Activated naive CD4-positive, alpha-beta T cell treated with anti-CD3 and anti-CD28 coated beads, Interleukin-2, amount 50 U/mL, for 24 hours (primary cell): ENCODE results near the gene CYBRD1.
"Not testable (repeated sequence)": the region's sequence is repeated elsewhere in the genome, so short reads cannot be mapped to it uniquely, and the experiment has no call there.

ENCODE experiments used
- H3K27ac Mint-ChIP-seq: one replicate; pipeline ENCODE4 v1.8.0; 2021; ENCODE audit warnings: mild to moderate bottlenecking, mixed read lengths
- H3K27me3 Mint-ChIP-seq: one replicate; pipeline ENCODE4 v1.8.0; 2021; ENCODE audit warnings: mixed read lengths
- H3K36me3 Mint-ChIP-seq: one replicate; pipeline ENCODE4 v1.8.0; 2021; ENCODE audit warnings: mixed read lengths
- H3K4me1 Mint-ChIP-seq: one replicate; pipeline ENCODE4 v1.8.0; 2021; ENCODE audit warnings: mixed read lengths
- H3K4me3 Mint-ChIP-seq: one replicate; pipeline ENCODE4 v1.8.0; 2021; ENCODE audit warnings: mild to moderate bottlenecking, mixed read lengths
- H3K9me3 Mint-ChIP-seq: one replicate; pipeline ENCODE4 v1.8.0; 2021; ENCODE audit warnings: mixed read lengths

The CYBRD1 gene

DNA sequence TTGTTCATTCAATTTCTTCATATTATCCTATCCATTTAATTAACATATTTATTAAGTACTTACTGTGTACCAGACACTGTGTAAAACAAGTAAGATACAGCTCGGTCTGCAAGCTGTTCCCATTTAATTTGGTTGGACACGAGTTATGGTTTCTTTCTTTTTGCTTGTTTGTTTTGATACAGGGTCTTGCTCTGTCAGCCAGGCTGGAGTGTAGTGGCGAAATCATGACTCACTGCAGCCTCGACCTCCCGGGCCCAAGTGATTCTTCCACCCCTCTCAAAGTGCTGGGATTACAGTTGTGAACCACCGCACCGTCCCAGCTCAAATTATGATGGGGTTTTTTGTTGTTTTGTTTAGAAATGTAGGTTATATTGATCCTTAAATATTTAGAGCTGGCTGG is 9.0 kb downstream of the CYBRD1 start:
- Mint-ChIP-seq H3K36me3 (no peaks in the 10 kb centered on the region), H3K9me3 (no peaks in the 10 kb centered on the region), H3K27me3 (peaks cover 15% of the 10 kb centered on the region), H3K4me3 (no peak overlapping the region), H3K27ac (no peak overlapping the region), H3K4me1 (no peaks in the 10 kb centered on the region)

DNA sequence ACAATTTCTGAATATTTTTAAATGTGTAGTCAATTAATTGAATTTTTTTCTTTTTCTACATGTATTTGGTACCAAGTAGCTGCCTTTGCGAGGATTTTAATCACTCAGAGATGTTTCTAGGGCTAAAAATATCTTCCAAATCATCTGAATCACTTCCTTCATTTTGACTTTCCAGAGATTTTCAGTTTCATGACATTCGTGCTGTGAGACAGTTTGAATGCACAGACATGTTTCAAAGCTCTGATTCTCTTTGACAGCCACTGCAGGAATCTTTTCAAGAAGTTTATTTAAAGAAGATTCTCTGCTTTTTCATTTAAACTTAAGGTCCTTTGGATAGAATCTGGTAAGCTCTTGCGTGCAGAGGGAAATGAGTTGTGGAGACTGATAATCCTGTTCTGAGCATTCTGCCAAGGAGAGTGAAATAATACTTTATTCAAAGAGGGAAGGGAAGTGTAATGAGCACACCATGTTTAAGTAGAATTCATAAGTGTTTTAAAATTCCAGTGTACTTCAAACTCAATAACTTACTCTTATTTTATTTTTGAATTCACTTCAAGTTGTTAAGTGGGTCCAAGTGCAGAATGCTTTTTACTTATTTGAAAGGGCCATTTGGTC is 9.7 kb downstream of the CYBRD1 start:
- H3K27me3 Mint-ChIP-seq = peaks cover 17% of the 10 kb centered on the region
- H3K9me3 Mint-ChIP-seq = no peaks in the 10 kb centered on the region
- no peaks in the 10 kb centered on the region for H3K4me1 Mint-ChIP-seq
- H3K27ac Mint-ChIP-seq = no peak overlapping the region
- no peak overlapping the region for H3K4me3 Mint-ChIP-seq
- H3K36me3 Mint-ChIP-seq = no peaks in the 10 kb centered on the region

DNA sequence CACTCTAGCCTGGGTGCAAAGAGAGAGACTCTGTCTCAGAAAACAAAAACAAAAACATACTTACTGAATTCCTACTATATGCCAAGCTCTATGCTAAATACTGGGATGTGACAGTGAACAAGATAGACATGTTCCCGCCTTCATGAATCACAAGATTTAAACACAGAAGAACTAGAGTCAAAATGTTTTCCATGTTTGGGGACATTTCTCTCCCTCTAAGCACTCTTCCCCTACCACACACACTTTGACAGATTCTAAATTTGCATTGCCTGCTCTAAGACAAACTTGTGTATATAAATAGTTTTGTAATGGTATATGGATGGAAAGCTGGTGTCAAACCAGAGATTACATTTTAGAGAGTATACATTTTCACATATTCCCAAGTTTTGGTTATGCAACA is 11.1 kb downstream of the CYBRD1 start:
- Mint-ChIP-seq H3K9me3 (no peaks in the 10 kb centered on the region), H3K4me3 (no peak overlapping the region), H3K27me3 (peaks cover 15% of the 10 kb centered on the region), H3K27ac (no peak overlapping the region), H3K36me3 (no peaks in the 10 kb centered on the region), H3K4me1 (no peaks in the 10 kb centered on the region)

DNA sequence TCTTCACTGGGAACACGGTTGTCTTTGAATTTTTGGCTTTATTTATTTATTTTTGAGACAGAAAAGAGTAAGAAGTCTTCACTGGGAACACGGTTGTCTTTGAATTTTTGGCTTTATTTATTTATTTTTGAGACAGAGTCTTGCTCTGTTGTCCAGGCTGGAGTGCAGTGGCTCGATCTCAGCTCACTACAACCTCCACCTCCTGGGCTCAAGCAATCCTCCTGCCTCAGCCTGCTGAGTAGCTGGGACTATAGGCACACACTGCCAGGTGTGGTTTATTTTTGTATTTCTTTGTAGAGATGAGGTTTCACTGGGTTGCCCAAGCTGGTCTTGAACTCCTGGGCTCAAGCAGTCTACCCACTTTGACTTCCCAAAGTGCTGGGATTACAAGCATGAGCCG is 13.3 kb downstream of the CYBRD1 start:
- not testable (repeated sequence) for H3K4me3 Mint-ChIP-seq, H3K4me1 Mint-ChIP-seq, H3K36me3 Mint-ChIP-seq, H3K27ac Mint-ChIP-seq, H3K9me3 Mint-ChIP-seq
- peaks cover 14% of the 10 kb centered on the region for H3K27me3 Mint-ChIP-seq

DNA sequence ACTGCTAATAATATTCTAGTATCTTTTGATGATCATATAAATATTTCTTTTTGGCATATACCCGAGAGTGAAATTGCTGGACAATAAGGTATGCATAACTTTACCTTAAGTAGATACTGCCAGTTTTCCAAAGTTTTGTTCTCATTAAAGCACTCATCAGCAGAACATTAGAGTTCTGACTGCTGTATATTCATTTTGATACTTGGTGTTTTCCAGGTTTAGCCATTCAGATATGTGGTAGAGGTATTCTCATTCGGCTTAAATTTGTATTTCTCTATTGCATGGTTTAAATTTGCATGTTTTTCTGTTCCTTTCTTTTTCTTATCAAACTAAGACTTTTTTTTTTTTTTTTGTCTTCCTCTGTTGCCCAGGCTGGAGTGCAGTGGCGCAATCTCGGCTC is 18.2 kb downstream of the CYBRD1 start:
- H3K27me3 Mint-ChIP-seq = peaks cover 14% of the 10 kb centered on the region
- H3K36me3 Mint-ChIP-seq = no peaks in the 10 kb centered on the region
- no peaks in the 10 kb centered on the region for H3K4me1 Mint-ChIP-seq
- no peak overlapping the region for H3K4me3 Mint-ChIP-seq
- H3K27ac Mint-ChIP-seq = no peak overlapping the region
- H3K9me3 Mint-ChIP-seq = no peaks in the 10 kb centered on the region

DNA sequence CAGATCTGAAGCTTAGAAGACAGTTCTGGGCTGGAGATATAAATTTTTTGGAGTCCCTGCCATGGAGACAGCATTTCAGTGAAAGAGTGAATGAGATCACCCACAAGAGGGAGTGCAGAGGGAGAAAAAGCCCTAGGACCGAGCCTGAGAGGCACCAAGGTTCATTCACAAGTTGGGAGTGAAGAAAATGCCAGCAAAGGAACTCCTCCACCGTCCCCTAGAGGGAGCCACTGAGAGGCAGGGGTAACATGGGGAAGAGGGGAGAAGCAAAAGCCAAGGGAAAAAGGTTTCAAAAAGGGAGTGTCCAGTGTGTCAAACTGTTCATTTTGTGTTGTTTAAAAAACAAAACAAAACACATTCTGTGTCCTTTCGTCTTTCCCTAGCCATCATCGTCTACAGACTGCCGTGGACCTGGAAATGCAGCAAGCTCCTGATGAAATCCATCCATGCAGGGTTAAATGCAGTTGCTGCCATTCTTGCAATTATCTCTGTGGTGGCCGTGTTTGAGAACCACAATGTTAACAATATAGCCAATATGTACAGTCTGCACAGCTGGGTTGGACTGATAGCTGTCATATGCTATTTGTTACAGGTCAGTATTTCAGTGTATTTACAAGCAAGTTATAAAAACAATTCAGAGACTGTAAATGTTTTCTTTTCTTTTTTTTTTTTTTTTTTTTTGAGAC is 19.1 kb downstream of the CYBRD1 start:
- Mint-ChIP-seq H3K36me3 (no peaks in the 10 kb centered on the region), H3K27me3 (peaks cover 13% of the 10 kb centered on the region), H3K4me3 (no peak overlapping the region), H3K4me1 (no peaks in the 10 kb centered on the region), H3K27ac (no peak overlapping the region), H3K9me3 (no peaks in the 10 kb centered on the region)

GRCh38 chr2:171545086-171545485 is 22.8 kb downstream of the CYBRD1 start:
- no peak overlapping the region for H3K27ac Mint-ChIP-seq
- H3K36me3 Mint-ChIP-seq = no peaks in the 10 kb centered on the region
- H3K4me1 Mint-ChIP-seq = no peaks in the 10 kb centered on the region
- no peaks in the 10 kb centered on the region for H3K9me3 Mint-ChIP-seq
- no peak overlapping the region for H3K4me3 Mint-ChIP-seq
- H3K27me3 Mint-ChIP-seq = peaks cover 7% of the 10 kb centered on the region

DNA sequence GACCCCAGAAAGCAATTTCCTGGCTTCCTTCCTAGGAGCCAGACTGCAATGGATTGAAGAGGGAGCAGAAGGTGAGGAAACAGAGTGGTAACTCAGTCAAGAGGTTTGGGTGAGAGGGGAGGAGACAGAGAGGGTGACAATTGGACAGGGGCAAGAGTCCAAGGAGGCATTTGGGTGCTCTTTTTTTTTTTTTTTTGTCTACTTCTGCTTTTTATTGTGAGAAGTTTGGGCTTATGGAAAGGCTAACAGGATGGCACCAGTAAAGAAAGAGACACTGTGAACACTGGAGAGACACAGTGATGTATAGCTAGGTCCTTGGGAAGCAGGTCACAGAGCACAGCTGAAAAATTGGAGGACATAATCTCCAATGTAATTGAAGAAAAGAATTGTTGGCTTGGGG is 25.0 kb downstream of the CYBRD1 start:
- H3K27ac Mint-ChIP-seq = no peak overlapping the region
- no peaks in the 10 kb centered on the region for H3K36me3 Mint-ChIP-seq
- no peaks in the 10 kb centered on the region for H3K4me1 Mint-ChIP-seq
- no peak overlapping the region for H3K4me3 Mint-ChIP-seq
- peaks cover 4% of the 10 kb centered on the region for H3K27me3 Mint-ChIP-seq
- H3K9me3 Mint-ChIP-seq = no peaks in the 10 kb centered on the region

- Mint-ChIP-seq H3K4me1 (no peaks in the 10 kb centered on the region), H3K27ac (no peak overlapping the region), H3K36me3 (no peaks in the 10 kb centered on the region), H3K9me3 (no peaks in the 10 kb centered on the region), H3K27me3 (peaks cover 1% of the 10 kb centered on the region), H3K4me3 (no peak overlapping the region)
Measured at GRCh38 chr2:171547720-171548119, 25.4 kb downstream of the CYBRD1 start.

- Mint-ChIP-seq H3K36me3 (no peaks in the 10 kb centered on the region), H3K4me3 (no peak overlapping the region), H3K27me3 (no peaks in the 10 kb centered on the region), H3K9me3 (no peaks in the 10 kb centered on the region), H3K27ac (no peak overlapping the region), H3K4me1 (no peaks in the 10 kb centered on the region)
Measured at GRCh38 chr2:171550613-171551012, 28.3 kb downstream of the CYBRD1 start.

- Mint-ChIP-seq H3K9me3 (no peaks in the 10 kb centered on the region), H3K4me1 (no peaks in the 10 kb centered on the region), H3K27me3 (no peaks in the 10 kb centered on the region), H3K36me3 (no peaks in the 10 kb centered on the region), H3K27ac (no peak overlapping the region), H3K4me3 (no peak overlapping the region)
Measured at GRCh38 chr2:171551836-171552235, 29.6 kb downstream of the CYBRD1 start.

GRCh38 chr2:171553236-171553635 is 31.0 kb downstream of the CYBRD1 start:
- Mint-ChIP-seq H3K36me3 (no peaks in the 10 kb centered on the region), H3K9me3 (no peaks in the 10 kb centered on the region), H3K4me3 (no peak overlapping the region), H3K4me1 (peaks cover 5% of the 10 kb centered on the region), H3K27me3 (no peaks in the 10 kb centered on the region), H3K27ac (no peak overlapping the region)

- H3K27me3 Mint-ChIP-seq = peaks cover 3% of the 10 kb centered on the region
- H3K9me3 Mint-ChIP-seq = no peaks in the 10 kb centered on the region
- peaks cover 5% of the 10 kb centered on the region for H3K4me1 Mint-ChIP-seq
- no peaks in the 10 kb centered on the region for H3K36me3 Mint-ChIP-seq
- no peak overlapping the region for H3K27ac Mint-ChIP-seq
- H3K4me3 Mint-ChIP-seq = no peak overlapping the region
Measured at GRCh38 chr2:171553858-171554257, 31.6 kb downstream of the CYBRD1 start.

GRCh38 chr2:171554991-171555615 is 32.8 kb downstream of the CYBRD1 start:
- H3K4me3 Mint-ChIP-seq = no peak overlapping the region
- no peaks in the 10 kb centered on the region for H3K9me3 Mint-ChIP-seq
- H3K27me3 Mint-ChIP-seq = peaks cover 3% of the 10 kb centered on the region
- H3K36me3 Mint-ChIP-seq = no peaks in the 10 kb centered on the region
- H3K27ac Mint-ChIP-seq = no peak overlapping the region
- peaks cover 5% of the 10 kb centered on the region for H3K4me1 Mint-ChIP-seq

DNA sequence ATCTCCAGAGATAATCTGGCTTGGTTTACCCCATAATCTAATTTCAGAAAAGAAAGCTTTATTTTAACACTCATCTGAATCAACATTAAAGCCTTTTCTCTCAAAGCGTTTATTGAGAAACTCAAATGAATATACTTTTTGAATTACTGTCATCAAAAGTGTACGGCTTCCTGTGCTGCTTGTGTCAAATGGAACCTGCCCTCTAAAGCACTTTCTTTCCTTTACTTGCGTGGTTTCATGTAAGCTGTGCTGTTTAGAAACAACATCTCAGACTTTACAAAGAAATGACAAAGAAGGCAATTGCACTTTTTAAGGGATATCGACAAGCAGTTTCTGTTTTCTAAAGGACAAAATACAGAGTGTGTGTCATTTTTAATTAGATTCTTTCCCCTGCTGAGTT is 35.1 kb downstream of the CYBRD1 start:
- no peaks in the 10 kb centered on the region for H3K9me3 Mint-ChIP-seq
- H3K4me1 Mint-ChIP-seq = peaks cover 5% of the 10 kb centered on the region
- no peak overlapping the region for H3K4me3 Mint-ChIP-seq
- no peak overlapping the region for H3K27ac Mint-ChIP-seq
- peaks cover 3% of the 10 kb centered on the region for H3K27me3 Mint-ChIP-seq
- H3K36me3 Mint-ChIP-seq = no peaks in the 10 kb centered on the region

DNA sequence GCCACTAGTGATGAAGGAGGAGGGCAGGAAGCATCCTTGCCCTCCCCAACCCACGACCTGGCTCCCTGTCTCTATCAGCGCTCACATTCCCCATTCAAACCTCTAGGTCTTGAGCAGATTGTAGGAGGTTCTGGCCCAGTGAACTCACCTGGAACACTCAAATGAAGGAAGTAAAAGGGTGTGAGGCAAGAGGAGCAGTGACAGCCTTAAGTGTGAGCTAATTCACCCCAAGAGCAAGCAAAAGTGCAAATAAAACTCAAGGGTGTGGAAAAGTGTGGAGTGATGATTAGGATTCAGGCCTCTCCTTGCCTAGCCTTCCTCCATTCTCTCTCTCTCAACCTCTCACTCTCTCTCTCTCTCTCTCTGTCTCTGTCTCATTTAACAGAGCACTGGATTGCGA is 41.0 kb downstream of the CYBRD1 start:
- Mint-ChIP-seq H3K9me3 (no peaks in the 10 kb centered on the region), H3K27me3 (peaks cover 3% of the 10 kb centered on the region), H3K4me1 (no peaks in the 10 kb centered on the region), H3K4me3 (no peak overlapping the region), H3K27ac (no peak overlapping the region), H3K36me3 (no peaks in the 10 kb centered on the region)
